Ovary (tissue), 9 donors: ENCODE results near the gene TLR9. TPM values are rescaled to one million over a fixed set of nuclear protein-coding genes. Genes with fewer than 3 reads are reported as not detected.
A peak's percentile ranks its signal among the peaks of the same experiment; 100 is the strongest.

Source experiments
- DNase-seq, 5 donors: peaks; one replicate each; pipeline ENCODE4 v3.0.0-alpha.2; 2019 to 2020
- H3K27ac ChIP-seq, 2 donors: fragments of 200-600 bp; one replicate each; pipeline versions ENCODE4 v1.5.1 to v1.8.0; 2019 to 2022
- H3K27me3 ChIP-seq: fragments of 200-600 bp; one replicate; pipeline ENCODE4 v1.8.0; 2022
- H3K36me3 ChIP-seq: fragments of 200-600 bp; sonication (generic); one replicate; pipeline ENCODE4 v1.5.1; 2019
- H3K4me1 ChIP-seq: one replicate; pipeline ENCODE4 v1.8.1; 2013; ENCODE audit warnings: mild to moderate bottlenecking, moderate library complexity; ENCODE audit not compliant: insufficient read depth
- H3K4me3 ChIP-seq: fragments of 200-600 bp; sonication (generic); one replicate; pipeline ENCODE4 v1.5.1; 2017
- H3K9me3 ChIP-seq, 2 donors: fragments of 200-600 bp in 1 of 2; sonication (generic) in 1 of 2; one replicate each; pipeline versions ENCODE4 v1.5.1 to v1.8.1; 2013 to 2019; ENCODE audit warnings: mild to moderate bottlenecking in 1 of 2, moderate library complexity in 1 of 2
- CTCF ChIP-seq, 3 donors: fragments of 450-650 bp in 2 of 3; fragments of 200-600 bp in 1 of 3; IDR thresholded peaks; one replicate each; pipeline versions ENCODE4 v1.5.1 to v1.8.0; 2016 to 2022; ENCODE audit warnings: antibody characterized with exemption in 3 of 3, mild to moderate bottlenecking in 1 of 3
- EP300 ChIP-seq: sonication (generic); formaldehyde crosslinking; IDR thresholded peaks from one replicate; pipeline ENCODE4 v1.6.1; 2017; ENCODE audit warnings: antibody characterized with exemption
- POLR2A ChIP-seq: fragments of 450-650 bp; IDR thresholded peaks from one replicate; pipeline ENCODE4 v1.6.1; 2017; ENCODE audit warnings: antibody characterized with exemption, mild to moderate bottlenecking, moderate library complexity
- WGBS, 3 donors: extraction: QIAGEN DNeasy Blood & Tissue Kit in 1 of 3; methylation state at CpG; one replicate each; pipeline versions ENCODE4 v1.1.5 to v1.1.7; 2013 to 2017; 5-methylcytosine and 5-hydroxymethylcytosine counted together
- intact Hi-C, 4 donors: fragments of 100-400 bp; cut with DNase I; formaldehyde crosslinking; loops; one replicate each; pipeline versions ENCODE4 v1.11.0 to v1.15.1; 2022 to 2023
- polyA plus RNA-seq, 2 donors: library from polyadenylated mRNA; stranded (reverse); fragments of 200-250 nt in 1 of 2; fragments of 350-450 nt in 1 of 2; fragmentation: Illumina TruSeq in 1 of 2; extraction: RNeasy Lipid Tissue Mini Kit (QIAGEN cat#74804) in 1 of 2; gene quantifications; one replicate each; pipeline ENCODE4 v1.2.3, GENCODE V29; 2013 to 2014
- total RNA-seq, 7 donors: library from RNA; depleted of rRNA in 2 of 7; stranded (reverse); fragments of >200 nt in 2 of 7; fragmentation: NEBNext Ultra II Directional in 3 of 7; extraction: Animal tissue kit (Norgen Biotek cat#: 25700) in 3 of 7; gene quantifications; one replicate each; pipeline versions ENCODE4 v1.1.0 to v1.2.4, GENCODE V29; 2016 to 2023
- donor health status: DM: no; HTN: no; CAD: no; lungs with moderate emphysema.
- donor health status: DM: no; HTN: no; CAD: no.
- donor health status: Bipolar disorder and iron deficiency.
- donor health status: DM: yes; HTN: yes; CAD: no.
- donor health status: DM: no; HTN: no; CAD: no.
- donor health status: DM: yes; HTN: yes; CAD: no.

TLR9 gene
- total and polyA plus RNA-seq, 9 donors = 0.15 to 1.5 (median 0.58) TPM; not detected in 2

DNA sequence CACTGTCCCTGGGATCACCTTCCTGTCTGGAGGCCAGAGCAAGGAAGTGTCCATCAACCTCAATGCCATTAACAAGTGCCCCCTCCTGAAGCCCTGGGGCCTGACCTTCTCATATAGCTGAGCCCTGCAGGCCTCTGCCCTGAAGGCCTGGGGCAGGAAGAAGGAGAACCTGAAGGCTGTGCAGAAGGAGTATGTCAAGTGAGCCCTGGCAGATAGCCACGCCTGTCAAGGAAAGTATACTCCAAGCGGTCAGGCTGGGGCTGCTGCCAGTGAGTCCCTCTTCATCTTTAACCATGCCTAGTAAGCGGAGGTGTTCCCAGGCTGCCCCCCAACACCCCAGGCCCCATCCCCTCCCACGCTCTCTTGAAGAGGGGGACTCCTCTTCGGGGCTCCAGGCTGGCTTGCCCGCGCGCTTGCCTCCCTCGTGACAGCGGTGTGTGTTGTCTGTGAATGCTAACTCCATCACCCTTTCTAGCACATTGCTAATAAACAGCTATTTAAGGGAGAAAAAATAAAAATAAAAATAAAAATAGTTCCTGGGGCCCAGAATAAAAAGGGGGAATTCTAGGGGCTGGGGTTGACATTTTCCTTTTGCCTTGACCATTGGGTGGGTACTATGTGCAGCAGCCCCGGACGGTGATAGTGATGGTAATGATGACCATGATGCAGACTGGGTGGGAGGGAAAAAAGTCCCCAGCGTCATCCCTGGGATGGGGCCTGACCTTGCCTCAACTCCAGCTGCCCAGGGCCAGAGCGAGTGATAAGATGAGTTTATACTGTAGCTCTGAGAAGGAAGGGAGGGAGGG lies 30.8 kb downstream of the TLR9 start:
- Histone ChIP-seq H3K9me3 (no peaks in the 10 kb centered on the region), H3K27ac (peak overlapping the region in 1 of 2 donors; percentile 36), H3K36me3 (no peaks in the 10 kb centered on the region), H3K4me1 (peaks cover 34% of the 10 kb centered on the region), H3K4me3 (no peak overlapping the region), H3K27me3 (no peaks in the 10 kb centered on the region)
- intact Hi-C loops = no loop called here
- DNase-seq = peak; percentile 89 to 93 (median 93)
- 14 to 21% (median 17%) methylated on average over 14 of the region's 14 CpGs for WGBS, 3 donors
- TF ChIP-seq POLR2A (no peak), EP300 (no peak), CTCF (IDR thresholded peaks at IDR 0.05) (no peak)

GRCh38 chr3:52193065-52193464 lies 32.4 kb downstream of the TLR9 start:
- TF ChIP-seq EP300 (no peak), CTCF (IDR thresholded peaks at IDR 0.05) (no peak), POLR2A (no peak)
- intact Hi-C loops = no loop called here
- Histone ChIP-seq H3K27ac (no peak overlapping the region), H3K4me1 (peaks cover 29% of the 10 kb centered on the region), H3K9me3 (no peaks in the 10 kb centered on the region), H3K4me3 (no peak overlapping the region), H3K27me3 (no peaks in the 10 kb centered on the region), H3K36me3 (no peaks in the 10 kb centered on the region)
- 64 to 67% (median 65%) methylated on average over 18 of the region's 18 CpGs for WGBS, 3 donors
- peak in 4 of 5 donors; percentile 47 to 64 (median 60) for DNase-seq

DNA sequence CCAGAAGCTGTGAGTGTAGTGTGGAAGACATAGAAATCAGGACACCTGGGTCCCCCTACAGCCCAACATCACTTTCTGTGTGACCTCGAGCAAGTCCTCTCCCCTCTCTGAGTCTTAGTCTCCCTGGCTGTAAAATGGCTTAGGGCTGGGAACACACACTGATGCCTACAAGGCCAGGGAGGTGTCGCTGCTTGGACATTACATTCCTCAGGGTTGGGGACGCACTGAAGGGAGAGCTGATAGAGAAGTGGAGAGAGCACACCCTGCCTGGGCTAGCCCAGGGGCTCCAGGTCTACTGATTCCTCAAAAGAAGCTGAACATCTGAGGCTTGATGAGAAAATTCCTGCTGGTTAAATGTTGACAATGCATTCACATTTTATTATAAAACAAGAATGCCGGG lies 33.8 kb downstream of the TLR9 start:
- no peak for DNase-seq
- H3K27me3 ChIP-seq = no peaks in the 10 kb centered on the region
- no peaks in the 10 kb centered on the region for H3K36me3 ChIP-seq
- no peak overlapping the region for H3K4me3 ChIP-seq
- H3K4me1 ChIP-seq = peaks cover 29% of the 10 kb centered on the region
- intact Hi-C loops = no loop called here
- no peak overlapping the region for H3K27ac ChIP-seq
- H3K9me3 ChIP-seq = no peaks in the 10 kb centered on the region
- 74 to 86% (median 81%) methylated on average over 4 of the region's 4 CpGs for WGBS, 3 donors
- TF ChIP-seq EP300 (no peak), CTCF (IDR thresholded peaks at IDR 0.05) (no peak), POLR2A (no peak)

DNA sequence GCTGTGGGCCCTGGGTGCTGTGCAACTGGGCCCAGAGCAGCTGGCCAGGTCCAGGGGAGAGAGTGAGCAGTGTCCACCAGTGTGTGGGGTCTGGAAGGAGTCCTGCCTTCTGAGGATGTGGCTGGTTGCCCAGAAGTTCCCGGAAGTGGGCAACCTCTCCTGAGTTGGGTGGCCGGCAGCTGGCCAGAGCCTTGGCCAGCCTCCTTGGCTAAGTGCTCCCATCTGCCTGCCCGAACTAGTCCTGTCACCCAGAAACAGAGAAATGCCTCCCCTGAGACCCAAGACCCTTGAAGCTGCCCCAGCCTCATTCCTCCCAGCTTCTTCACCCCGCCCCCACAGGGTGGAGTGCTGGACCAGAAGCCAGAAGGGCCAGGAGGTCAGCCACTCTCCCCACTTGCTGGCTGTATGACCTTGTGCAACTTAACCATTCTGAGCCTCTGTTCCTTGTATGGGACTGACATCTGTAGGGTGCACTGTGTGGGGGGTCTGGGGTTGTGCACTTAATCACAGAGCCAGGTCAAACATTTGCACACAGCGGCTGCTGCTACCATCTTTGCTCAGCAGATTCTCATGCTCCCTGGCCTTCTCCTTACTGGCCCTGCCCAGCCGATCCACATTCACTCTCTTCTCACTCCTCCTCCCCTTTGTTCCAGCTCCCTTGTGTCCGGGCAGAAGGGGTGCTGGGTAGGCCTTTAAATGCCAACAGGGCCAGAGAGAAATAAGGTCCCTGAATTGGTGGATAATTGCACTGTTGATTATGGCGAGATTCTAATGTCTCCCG lies 35.0 kb downstream of the TLR9 start:
- TF ChIP-seq CTCF (IDR thresholded peaks at IDR 0.05) (no peak), EP300 (no peak), POLR2A (no peak)
- Histone ChIP-seq H3K9me3 (no peaks in the 10 kb centered on the region), H3K27ac (peak overlapping the region in 1 of 2 donors; percentile 31), H3K4me3 (no peak overlapping the region), H3K4me1 (peaks cover 26% of the 10 kb centered on the region), H3K27me3 (no peaks in the 10 kb centered on the region), H3K36me3 (no peaks in the 10 kb centered on the region)
- DNase-seq = peak; percentile 72 to 88 (median 84)
- 15 to 21% (median 16%) methylated on average over 9 of the region's 9 CpGs for WGBS, 3 donors
- intact Hi-C loops = no loop called here
